Endothelial cell (in vitro differentiated cells): ENCODE measurements around the gene CKB. TPM values are rescaled to one million over a fixed set of nuclear protein-coding genes. Genes with fewer than 3 reads are reported as not detected.
A peak's percentile ranks its signal among the peaks of the same experiment; 100 is the strongest.

Experiments used
- DNase-seq: peaks from one replicate; pipeline ENCODE4 v3.0.0; 2021; ENCODE audit warnings: low spot score
- H3K27ac Mint-ChIP-seq: one replicate; pipeline ENCODE4 v1.8.0; 2021; ENCODE audit warnings: mixed read lengths, inconsistent platforms; ENCODE audit not compliant: unreplicated experiment
- H3K27me3 Mint-ChIP-seq: one replicate; pipeline ENCODE4 v1.8.0; 2021; ENCODE audit warnings: mild to moderate bottlenecking, moderate library complexity, mixed read lengths, inconsistent platforms; ENCODE audit not compliant: unreplicated experiment
- H3K36me3 Mint-ChIP-seq: one replicate; pipeline ENCODE4 v1.8.0; 2021; ENCODE audit warnings: mild to moderate bottlenecking, low read depth, mixed read lengths, inconsistent platforms; ENCODE audit not compliant: unreplicated experiment
- H3K4me1 Mint-ChIP-seq: one replicate; pipeline ENCODE4 v1.8.0; 2021; ENCODE audit warnings: mild to moderate bottlenecking, mixed read lengths, inconsistent platforms; ENCODE audit not compliant: unreplicated experiment
- H3K4me3 Mint-ChIP-seq: one replicate; pipeline ENCODE4 v1.8.0; 2021; ENCODE audit warnings: mild to moderate bottlenecking, mixed read lengths, inconsistent platforms; ENCODE audit not compliant: unreplicated experiment
- H3K9me3 Mint-ChIP-seq: one replicate; pipeline ENCODE4 v1.8.0; 2021; ENCODE audit warnings: mixed read lengths, inconsistent platforms; ENCODE audit not compliant: unreplicated experiment
- total RNA-seq: library from RNA; stranded (reverse); fragmentation: NEBNext Ultra II Directional; extraction: Animal tissue kit (Norgen Biotek cat#: 25700); gene quantifications from one replicate; pipeline ENCODE4 v1.2.1, GENCODE V29; 2021; ENCODE audit not compliant: unreplicated experiment
- TF ChIP-seq, protein P1 (sequence below): fragments of 200-600 bp; sonication (generic); IDR thresholded peaks from one replicate; pipeline ENCODE4 v1.5.0; 2021; ENCODE audit warnings: antibody characterized with exemption; ENCODE audit not compliant: unreplicated experiment

CKB gene
- total RNA-seq, 1 donor from 2014 or later, result 23.1 TPM

DNA sequence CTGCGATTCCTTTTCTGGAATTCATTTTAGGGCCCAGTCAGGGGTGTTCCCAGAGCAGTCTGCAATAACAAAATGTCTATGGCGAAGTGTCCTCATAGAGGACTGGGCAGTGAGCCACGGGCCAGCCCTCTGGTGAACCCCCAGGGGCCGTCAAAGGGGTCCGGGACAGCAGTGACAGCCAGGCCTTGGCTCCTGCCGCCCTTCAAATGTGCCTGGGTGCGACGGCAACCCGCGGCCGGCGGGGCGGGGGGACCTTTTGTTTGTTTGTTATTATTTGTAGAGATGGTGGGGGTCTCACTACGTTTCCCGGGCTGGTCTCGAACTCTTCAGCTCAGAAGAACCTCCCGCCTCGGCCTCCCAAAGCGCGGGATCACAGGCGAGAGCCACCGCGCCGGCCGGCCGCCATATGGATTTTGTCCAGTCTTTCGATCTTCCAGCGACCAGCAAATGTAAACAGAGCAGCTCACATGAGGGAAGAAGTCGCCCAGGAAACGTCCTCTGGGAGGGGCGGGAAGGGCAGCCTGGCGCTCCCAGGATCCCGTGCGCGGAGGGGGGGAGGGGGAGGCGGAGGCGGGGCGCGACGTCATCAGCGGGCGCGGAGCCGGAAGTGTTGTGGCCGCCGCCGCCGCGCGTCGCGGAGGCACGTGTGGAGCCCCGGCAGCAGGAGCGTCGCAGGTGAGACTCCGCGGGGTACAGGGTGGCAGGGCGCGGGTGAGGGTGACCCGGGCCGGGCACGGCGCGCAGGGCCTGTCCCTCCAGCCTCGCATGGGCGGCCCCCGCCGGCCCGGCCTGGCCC, 6.2 kb upstream of the CKB start, which contains the start of gene TRMT61A:
Gene TRMT61A (plus strand): TSS at position 610 of the 796 bp plus-strand sequence. CDS start 783 bp downstream, outside the sequence.
- peak within 1 kb of the TSS; percentile 89 for H3K27ac Mint-ChIP-seq
- TF ChIP-seq, protein P1, sequence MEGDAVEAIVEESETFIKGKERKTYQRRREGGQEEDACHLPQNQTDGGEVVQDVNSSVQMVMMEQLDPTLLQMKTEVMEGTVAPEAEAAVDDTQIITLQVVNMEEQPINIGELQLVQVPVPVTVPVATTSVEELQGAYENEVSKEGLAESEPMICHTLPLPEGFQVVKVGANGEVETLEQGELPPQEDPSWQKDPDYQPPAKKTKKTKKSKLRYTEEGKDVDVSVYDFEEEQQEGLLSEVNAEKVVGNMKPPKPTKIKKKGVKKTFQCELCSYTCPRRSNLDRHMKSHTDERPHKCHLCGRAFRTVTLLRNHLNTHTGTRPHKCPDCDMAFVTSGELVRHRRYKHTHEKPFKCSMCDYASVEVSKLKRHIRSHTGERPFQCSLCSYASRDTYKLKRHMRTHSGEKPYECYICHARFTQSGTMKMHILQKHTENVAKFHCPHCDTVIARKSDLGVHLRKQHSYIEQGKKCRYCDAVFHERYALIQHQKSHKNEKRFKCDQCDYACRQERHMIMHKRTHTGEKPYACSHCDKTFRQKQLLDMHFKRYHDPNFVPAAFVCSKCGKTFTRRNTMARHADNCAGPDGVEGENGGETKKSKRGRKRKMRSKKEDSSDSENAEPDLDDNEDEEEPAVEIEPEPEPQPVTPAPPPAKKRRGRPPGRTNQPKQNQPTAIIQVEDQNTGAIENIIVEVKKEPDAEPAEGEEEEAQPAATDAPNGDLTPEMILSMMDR, result no peak
- peaks cover 12% of the 10 kb centered on the region for H3K4me1 Mint-ChIP-seq
- peaks cover 1% of the 10 kb centered on the region for H3K36me3 Mint-ChIP-seq
- peak within 1 kb of the TSS; percentile 96 for H3K4me3 Mint-ChIP-seq
- DNase-seq, result peak; percentile 66
- H3K9me3 Mint-ChIP-seq, result no peaks in the 10 kb centered on the region
- peaks cover 14% of the 10 kb centered on the region for H3K27me3 Mint-ChIP-seq

DNA sequence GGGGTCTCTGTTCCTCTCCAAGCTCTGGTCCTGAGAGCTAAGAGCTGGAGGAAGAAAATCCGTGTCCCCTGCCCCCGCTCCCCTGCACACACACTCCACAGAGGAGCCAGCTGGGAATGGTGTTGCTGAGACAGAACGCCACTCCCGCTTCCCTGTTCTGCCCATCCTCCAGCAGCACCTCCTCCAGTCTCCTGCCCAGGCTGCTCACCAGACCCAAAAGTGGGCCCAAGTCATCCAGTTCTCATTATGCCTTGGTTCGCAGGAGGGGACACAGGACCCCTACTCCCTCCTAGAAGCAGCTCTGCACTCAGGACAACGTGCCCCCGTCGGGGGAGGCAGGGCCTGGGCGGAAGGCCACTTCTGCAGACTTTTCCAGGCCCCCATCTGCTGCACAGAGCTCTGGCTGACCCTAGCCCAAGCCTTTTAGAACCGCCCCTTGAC, 5.5 kb upstream of the CKB start:
- TF ChIP-seq, protein P1, result no peak
- Mint-ChIP-seq H3K9me3 (no peaks in the 10 kb centered on the region), H3K27ac (peak overlapping the region; percentile 42), H3K4me3 (peak overlapping the region; percentile 91), H3K27me3 (peaks cover 19% of the 10 kb centered on the region), H3K4me1 (peaks cover 12% of the 10 kb centered on the region), H3K36me3 (peaks cover 5% of the 10 kb centered on the region)
- DNase-seq, result no peak

DNA sequence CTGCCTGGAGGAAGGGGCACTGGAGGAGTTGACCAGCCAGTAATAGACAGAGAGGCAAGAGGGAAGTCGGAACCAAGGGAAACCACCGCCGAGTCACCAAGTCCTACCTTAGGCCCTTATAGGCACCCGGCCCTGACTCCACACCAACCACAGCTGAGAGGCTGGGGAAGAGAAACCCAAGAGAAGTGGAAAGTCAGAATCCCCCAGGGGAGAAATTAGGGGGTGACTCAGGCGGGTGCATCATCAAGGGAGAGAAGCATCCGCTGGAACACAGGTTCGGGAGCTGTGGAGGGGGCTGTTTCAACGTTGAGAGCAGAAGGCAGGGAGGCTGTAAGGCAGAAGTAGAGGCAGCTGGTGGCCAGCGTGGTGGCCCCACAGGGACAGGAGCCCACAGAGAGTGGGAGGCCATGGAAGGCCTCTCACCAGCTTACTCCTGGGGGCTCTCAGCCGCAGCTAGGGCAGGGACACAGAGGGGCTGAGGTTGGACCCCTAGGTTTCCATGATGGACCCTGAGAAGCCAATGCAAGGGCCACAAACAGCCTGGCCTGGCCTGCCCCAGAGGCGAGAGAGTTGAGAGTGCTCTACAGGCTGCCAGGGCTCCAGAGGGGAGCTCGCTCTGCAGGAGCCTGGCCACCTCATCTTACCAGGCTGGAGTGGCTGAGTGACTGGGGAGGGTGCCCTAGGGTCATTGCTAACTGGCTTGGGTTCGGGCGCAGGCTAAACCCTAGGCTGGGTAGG, 4.9 kb upstream of the CKB start:
- Mint-ChIP-seq H3K9me3 (no peaks in the 10 kb centered on the region), H3K27ac (no peak overlapping the region), H3K27me3 (peaks cover 19% of the 10 kb centered on the region), H3K4me3 (peak overlapping the region; percentile 56), H3K36me3 (peaks cover 5% of the 10 kb centered on the region), H3K4me1 (peaks cover 12% of the 10 kb centered on the region)
- DNase-seq, result no peak
- TF ChIP-seq, protein P1, result no peak

DNA sequence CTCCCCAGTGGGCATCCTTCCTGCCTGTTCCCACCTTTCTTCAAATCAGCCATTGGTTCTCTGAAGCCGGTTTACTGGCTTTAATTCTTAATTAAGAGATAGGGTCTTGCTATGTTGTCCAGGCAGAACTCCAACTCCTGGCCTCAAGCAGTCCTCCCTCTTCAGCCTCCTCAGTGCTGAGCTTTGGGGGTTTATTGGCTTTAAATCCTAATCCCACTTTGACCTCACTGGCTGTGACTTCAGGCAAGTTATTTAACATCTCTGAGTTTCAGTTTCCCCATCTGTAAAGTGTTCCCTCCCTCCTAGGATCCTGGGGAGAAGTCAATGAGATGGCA, 4.3 kb upstream of the CKB start:
- TF ChIP-seq, protein P1, result no peak
- no peak overlapping the region for H3K27ac Mint-ChIP-seq
- H3K27me3 Mint-ChIP-seq, result peaks cover 19% of the 10 kb centered on the region
- no peak overlapping the region for H3K4me3 Mint-ChIP-seq
- no peak for DNase-seq
- H3K4me1 Mint-ChIP-seq, result peaks cover 12% of the 10 kb centered on the region
- peaks cover 5% of the 10 kb centered on the region for H3K36me3 Mint-ChIP-seq
- no peaks in the 10 kb centered on the region for H3K9me3 Mint-ChIP-seq
